ENCODE data around the gene SORCS2.

GRCh38 chr4:7762376-7763030 is 570.2 kb downstream of the SORCS2 start:
- TF ChIP-seq CTCF (IDR thresholded peaks at IDR 0.05; ENCODE audit: low read depth, low read length) (no peak), EZH2phosphoT487 (IDR thresholded peaks at IDR 0.05; ENCODE audit: low read depth) (no peak)
